HL-60 (cell line): ENCODE data around the gene NIN.

ENCODE experiments used
- DNase-seq, 2 experiments: peaks; one replicate each; pipeline ENCODE4 v3.0.0-alpha.2; 2010 to 2020; ENCODE audit warnings: low read depth in 1 of 2, low spot score in 1 of 2
- H3K27ac ChIP-seq: fragments of 250-450 bp; sonication (Bioruptor Pico); replicated peaks from 2 replicates; pipeline ENCODE4 v1.5.1; 2020; ENCODE audit warnings: mild to moderate bottlenecking, moderate library complexity
- H3K27me3 ChIP-seq: fragments of 250-450 bp; sonication (Bioruptor Pico); 2 replicates; pipeline ENCODE4 v1.5.1; 2021; ENCODE audit warnings: mild to moderate bottlenecking, moderate library complexity; ENCODE audit not compliant: insufficient read depth, poor library complexity, severe bottlenecking
- H3K4me3 ChIP-seq: replicated peaks from 2 replicates; pipeline ENCODE4 v1.5.1; 2011; ENCODE audit warnings: mild to moderate bottlenecking, control low read depth, low read length; ENCODE audit not compliant: insufficient read depth
- CTCF ChIP-seq: IDR thresholded peaks from one replicate; pipeline ENCODE4 v1.5.1; 2011; ENCODE audit warnings: low read length, control low read depth, inconsistent platforms; ENCODE audit not compliant: insufficient read depth
- GABPA ChIP-seq: IDR thresholded peaks from 2 replicates; pipeline ENCODE4 v1.6.1; 2012; ENCODE audit warnings: low read depth
- POLR2AphosphoS5 ChIP-seq: IDR thresholded peaks from 2 replicates; pipeline ENCODE4 v1.6.1; 2012; ENCODE audit warnings: low read depth
- REST ChIP-seq: IDR thresholded peaks from 2 replicates; pipeline ENCODE4 v1.6.1; 2012; ENCODE audit warnings: low read depth; ENCODE audit not compliant: insufficient replicate concordance
- SPI1 ChIP-seq: IDR thresholded peaks from 2 replicates; pipeline ENCODE4 v1.6.1; 2012; ENCODE audit warnings: low read depth, mild to moderate bottlenecking, borderline replicate concordance

The NIN gene

GRCh38 chr14:50670196-50670865 lies 160.6 kb downstream of the NIN start:
- H3K4me3 ChIP-seq = no peak overlapping the region
- DNase-seq = no peak
- H3K27me3 ChIP-seq = no peaks in the 10 kb centered on the region
- H3K27ac ChIP-seq = no peak overlapping the region
- TF ChIP-seq GABPA (no peak), CTCF (no peak), SPI1 (no peak), REST (no peak), POLR2AphosphoS5 (no peak)
